Endothelial cell of umbilical vein (primary cell): ENCODE measurements around the gene CNST.

Experiments
- CTCF ChIP-seq, 2 donors: IDR thresholded peaks; 1 replicate in 1 of 2; 2 replicates in 1 of 2; pipeline ENCODE4 v1.5.1; 2011; ENCODE audit warnings: low read length in 2 of 2, mild to moderate bottlenecking in 2 of 2, moderate library complexity in 2 of 2, control low read depth in 1 of 2, inconsistent platforms in 1 of 2, low read depth in 1 of 2; ENCODE audit not compliant: insufficient read depth in 1 of 2; ENCODE audit errors: extremely low read depth in 1 of 2
- EZH2 ChIP-seq: IDR thresholded peaks from 2 replicates; pipeline ENCODE4 v1.6.1; 2012; ENCODE audit warnings: borderline replicate concordance, low read depth, mild to moderate bottlenecking, moderate library complexity, low read length, inconsistent platforms; ENCODE audit not compliant: severe bottlenecking
- JUN ChIP-seq: IDR thresholded peaks from 2 replicates; pipeline ENCODE4 v1.6.1; 2011; ENCODE audit warnings: borderline replicate concordance, low read depth; ENCODE audit not compliant: insufficient read length, insufficient read depth
- MAX ChIP-seq: IDR thresholded peaks from 2 replicates; pipeline ENCODE4 v1.6.1; 2011; ENCODE audit not compliant: insufficient read depth, insufficient read length
- MYC ChIP-seq: IDR thresholded peaks from one replicate; pipeline ENCODE4 v1.6.1; 2011; ENCODE audit warnings: mild to moderate bottlenecking, low read depth, low read length
- POLR2A ChIP-seq: IDR thresholded peaks from 2 replicates; pipeline ENCODE4 v1.6.1; 2012; ENCODE audit warnings: low read depth, mild to moderate bottlenecking, control low read depth, low read length
- POLR2AphosphoS5 ChIP-seq: IDR thresholded peaks from 2 replicates; pipeline ENCODE4 v1.6.1; 2012; ENCODE audit warnings: low read depth, mild to moderate bottlenecking, control low read depth, low read length, moderate library complexity; ENCODE audit not compliant: insufficient read depth

GRCh38 chr1:246669659-246670058 is 103.4 kb downstream of the CNST start:
- TF ChIP-seq CTCF (IDR thresholded peaks at IDR 0.05; ENCODE audit: extremely low read depth in 1 of 2, insufficient read depth in 1 of 2, low read depth in 1 of 2, low read length in 2 of 2): no peak
- TF ChIP-seq POLR2A: no peak
- TF ChIP-seq POLR2AphosphoS5: no peak
- TF ChIP-seq EZH2: no peak
- TF ChIP-seq MYC: no peak
- no peak for TF ChIP-seq MAX
- TF ChIP-seq JUN: no peak
